K562 (cell line): ENCODE measurements around the gene FTH1. TPM values are rescaled to one million over a fixed set of nuclear protein-coding genes. Genes with fewer than 3 reads are reported as not detected.

ENCODE experiments used
- ARHGAP35 ChIP-seq: fragments of 450-650 bp; IDR thresholded peaks from 2 replicates; pipeline ENCODE4 v1.6.1; 2018; ENCODE audit not compliant: partially characterized antibody
- CHD4 ChIP-seq: fragments of 200-600 bp; sonication (generic); IDR thresholded peaks from 3 replicates; pipeline ENCODE4 v1.6.1; 2012; ENCODE audit warnings: low read depth, mild to moderate bottlenecking, mixed read lengths, low read length, inconsistent platforms; ENCODE audit not compliant: insufficient read depth, insufficient replicate concordance, poor library complexity, severe bottlenecking
- DACH1 ChIP-seq: fragments of 450-650 bp; IDR thresholded peaks from 2 replicates; pipeline ENCODE4 v1.6.1; 2018; ENCODE audit not compliant: partially characterized antibody
- DIDO1 ChIP-seq: fragments of 450-650 bp; IDR thresholded peaks from 2 replicates; pipeline ENCODE4 v1.6.1; 2016; ENCODE audit warnings: low read depth, missing biosample characterization, missing genetic modification characterization
- DLX4 ChIP-seq: fragments of 250-450 bp; sonication (Bioruptor Pico); IDR thresholded peaks from 2 replicates; pipeline ENCODE4 v1.6.1; 2021; ENCODE audit warnings: mild to moderate bottlenecking
- HIVEP1 ChIP-seq: fragments of 250-450 bp; sonication (Bioruptor Pico); IDR thresholded peaks from 2 replicates; pipeline ENCODE4 v1.4.0; 2020; ENCODE audit warnings: mild to moderate bottlenecking
- HLTF ChIP-seq: fragments of 450-650 bp; IDR thresholded peaks from 2 replicates; pipeline ENCODE4 v1.6.1; 2016
- IRF9 ChIP-seq: fragments of 450-650 bp; IDR thresholded peaks from 2 replicates; pipeline ENCODE4 v1.6.1; 2016; ENCODE audit warnings: missing biosample characterization, missing genetic modification characterization
- MAFF ChIP-seq: IDR thresholded peaks from 2 replicates; pipeline ENCODE4 v1.6.1; 2012; ENCODE audit warnings: low read length, improper control_type of control experiment
- MAFG ChIP-seq: fragments of 450-650 bp; conservative IDR thresholded peaks from 2 replicates; pipeline ENCODE4 v1.6.1; 2016; ENCODE audit warnings: missing genetic modification characterization, missing compliant biosample characterization
- MCM3 ChIP-seq: fragments of 450-650 bp; IDR thresholded peaks from 2 replicates; pipeline ENCODE4 v1.6.1; 2016
- RAD21 ChIP-seq, 2 experiments: fragments of 250-450 bp in 1 of 2; fragments of 450-650 bp in 1 of 2; sonication (Bioruptor Pico) in 1 of 2; formaldehyde crosslinking in 1 of 2; IDR thresholded peaks in 1 of 2; conservative IDR thresholded peaks in 1 of 2; 2 replicates each; pipeline versions ENCODE4 v1.4.0 to v1.8.0; 2020 to 2022; ENCODE audit warnings: mild to moderate bottlenecking in 2 of 2, moderate library complexity in 1 of 2
- RBM25 ChIP-seq: fragments of 200-400 bp; formaldehyde crosslinking; IDR thresholded peaks from 2 replicates; pipeline ENCODE4 v1.6.1; 2018; ENCODE audit warnings: low read length, low read depth, moderate library complexity; ENCODE audit not compliant: severe bottlenecking
- SMARCA4 ChIP-seq: fragments of 450-650 bp; IDR thresholded peaks from 2 replicates; pipeline ENCODE4 v1.6.1; 2016
- SUPT5H ChIP-seq: fragments of 450-650 bp; IDR thresholded peaks from 2 replicates; pipeline ENCODE4 v1.6.1; 2016
- ZC3H8 ChIP-seq: fragments of 450-650 bp; IDR thresholded peaks from 2 replicates; pipeline ENCODE4 v1.6.1; 2017
- ZNF280B ChIP-seq: fragments of 250-450 bp; sonication (Bioruptor Pico); IDR thresholded peaks from 2 replicates; pipeline ENCODE4 v1.5.1; 2021; ENCODE audit warnings: mild to moderate bottlenecking
- ZNF445 ChIP-seq: fragments of 250-450 bp; sonication (Bioruptor Pico); IDR thresholded peaks from 2 replicates; pipeline ENCODE4 v1.4.0; 2020; ENCODE audit warnings: low read depth, mild to moderate bottlenecking, moderate library complexity
- ZNF584 ChIP-seq: fragments of 200-800 bp; sonication (Bioruptor generic); IDR thresholded peaks from 2 replicates; pipeline ENCODE4 v1.6.1; 2016; ENCODE audit warnings: low read depth, mild to moderate bottlenecking, missing genetic modification characterization, missing compliant biosample characterization
- ZNF644 ChIP-seq: fragments of 200-800 bp; sonication (Bioruptor generic); IDR thresholded peaks from 2 replicates; pipeline ENCODE4 v1.6.1; 2016; ENCODE audit warnings: low read depth, missing genetic modification characterization, missing compliant biosample characterization
- ZNF699 ChIP-seq: fragments of 250-450 bp; sonication (Bioruptor Pico); IDR thresholded peaks from 2 replicates; pipeline ENCODE4 v1.8.0; 2021; ENCODE audit warnings: mild to moderate bottlenecking, moderate library complexity; ENCODE audit not compliant: insufficient replicate concordance
- polyA plus RNA-seq, 8 experiments: library from polyadenylated mRNA; depleted of rRNA in 4 of 8; stranded (reverse) in 5 of 8; unstranded in 3 of 8; fragments of >200 nt; fragmentation: Nextera tagmentation in 2 of 8; fragmentation: Illumina TruSeq in 1 of 8; extraction: Ambion mirVana in 2 of 8; extraction: Trizol in 1 of 8; gene quantifications; 2 replicates each; pipeline versions ENCODE4 v1.2.1 to v1.2.3, GENCODE V29; 2011 to 2014; ENCODE audit warnings: inconsistent platforms in 1 of 8, missing spikeins in 1 of 8
- total RNA-seq, 7 experiments: library from RNA; depleted of rRNA in 6 of 7; stranded (reverse); fragments of >200 nt in 6 of 7; fragmentation: Illumina TruSeq in 2 of 7; extraction: Trizol in 2 of 7; gene quantifications; 2 replicates each; pipeline versions ENCODE4 v1.2.1 to v1.2.3, GENCODE V29; 2011 to 2021; ENCODE audit warnings: low replicate concordance in 1 of 7
- TF ChIP-seq, protein P1 (sequence below): fragments of 200-800 bp; sonication (Bioruptor generic); IDR thresholded peaks from 2 replicates; pipeline ENCODE4 v1.6.1; 2016; ENCODE audit warnings: missing genetic modification characterization, missing compliant biosample characterization
- TF ChIP-seq, protein P2 (sequence below): sonication (generic); formaldehyde crosslinking; IDR thresholded peaks from 2 replicates; pipeline ENCODE4 v1.8.0; 2022; ENCODE audit warnings: mild to moderate bottlenecking, missing genetic modification reagents

The FTH1 gene
- total and polyA plus RNA-seq, 9 of the 15 experiments (the other 6 are each of a cell fraction or from before 2014, with no cell fraction given) = 370 to 3,146 (median 802) TPM

GRCh38 chr11:61966734-61967115 lies 709 bp downstream of the FTH1 start (continued):
- TF ChIP-seq, protein P1, sequence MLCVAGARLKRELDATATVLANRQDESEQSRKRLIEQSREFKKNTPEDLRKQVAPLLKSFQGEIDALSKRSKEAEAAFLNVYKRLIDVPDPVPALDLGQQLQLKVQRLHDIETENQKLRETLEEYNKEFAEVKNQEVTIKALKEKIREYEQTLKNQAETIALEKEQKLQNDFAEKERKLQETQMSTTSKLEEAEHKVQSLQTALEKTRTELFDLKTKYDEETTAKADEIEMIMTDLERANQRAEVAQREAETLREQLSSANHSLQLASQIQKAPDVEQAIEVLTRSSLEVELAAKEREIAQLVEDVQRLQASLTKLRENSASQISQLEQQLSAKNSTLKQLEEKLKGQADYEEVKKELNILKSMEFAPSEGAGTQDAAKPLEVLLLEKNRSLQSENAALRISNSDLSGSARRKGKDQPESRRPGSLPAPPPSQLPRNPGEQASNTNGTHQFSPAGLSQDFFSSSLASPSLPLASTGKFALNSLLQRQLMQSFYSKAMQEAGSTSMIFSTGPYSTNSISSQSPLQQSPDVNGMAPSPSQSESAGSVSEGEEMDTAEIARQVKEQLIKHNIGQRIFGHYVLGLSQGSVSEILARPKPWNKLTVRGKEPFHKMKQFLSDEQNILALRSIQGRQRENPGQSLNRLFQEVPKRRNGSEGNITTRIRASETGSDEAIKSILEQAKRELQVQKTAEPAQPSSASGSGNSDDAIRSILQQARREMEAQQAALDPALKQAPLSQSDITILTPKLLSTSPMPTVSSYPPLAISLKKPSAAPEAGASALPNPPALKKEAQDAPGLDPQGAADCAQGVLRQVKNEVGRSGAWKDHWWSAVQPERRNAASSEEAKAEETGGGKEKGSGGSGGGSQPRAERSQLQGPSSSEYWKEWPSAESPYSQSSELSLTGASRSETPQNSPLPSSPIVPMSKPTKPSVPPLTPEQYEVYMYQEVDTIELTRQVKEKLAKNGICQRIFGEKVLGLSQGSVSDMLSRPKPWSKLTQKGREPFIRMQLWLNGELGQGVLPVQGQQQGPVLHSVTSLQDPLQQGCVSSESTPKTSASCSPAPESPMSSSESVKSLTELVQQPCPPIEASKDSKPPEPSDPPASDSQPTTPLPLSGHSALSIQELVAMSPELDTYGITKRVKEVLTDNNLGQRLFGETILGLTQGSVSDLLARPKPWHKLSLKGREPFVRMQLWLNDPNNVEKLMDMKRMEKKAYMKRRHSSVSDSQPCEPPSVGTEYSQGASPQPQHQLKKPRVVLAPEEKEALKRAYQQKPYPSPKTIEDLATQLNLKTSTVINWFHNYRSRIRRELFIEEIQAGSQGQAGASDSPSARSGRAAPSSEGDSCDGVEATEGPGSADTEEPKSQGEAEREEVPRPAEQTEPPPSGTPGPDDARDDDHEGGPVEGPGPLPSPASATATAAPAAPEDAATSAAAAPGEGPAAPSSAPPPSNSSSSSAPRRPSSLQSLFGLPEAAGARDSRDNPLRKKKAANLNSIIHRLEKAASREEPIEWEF (CRISPR knock-in tag) = no peak
- TF ChIP-seq MCM3 (no peak), IRF9 (tag) (no peak), HIVEP1 (CRISPR knock-in tag) (no peak), RAD21 (CRISPR knock-in tag; conservative IDR thresholded peaks at IDR 0.05 in 1 of 2, IDR thresholded peaks at IDR 0.05 in 1 of 2) (no peak; a peak in 1 of 4 replicates), CHD4 (no peak), DLX4 (no peak), DACH1 (no peak), SMARCA4 (peak; percentile 94), ZNF584 (CRISPR knock-in tag) (no peak), RBM25 (no peak), ZNF445 (CRISPR knock-in tag) (no peak), MAFG (tag) (no peak), HLTF (no peak), ARHGAP35 (no peak), ZNF699 (CRISPR knock-in tag) (no peak), MAFF (no peak), ZNF644 (no peak), DIDO1 (tag) (no peak), SUPT5H (no peak; the same call in 1 of the 2 replicates), ZNF280B (CRISPR knock-in tag) (no peak), ZC3H8 (no peak)
- TF ChIP-seq, protein P2, sequence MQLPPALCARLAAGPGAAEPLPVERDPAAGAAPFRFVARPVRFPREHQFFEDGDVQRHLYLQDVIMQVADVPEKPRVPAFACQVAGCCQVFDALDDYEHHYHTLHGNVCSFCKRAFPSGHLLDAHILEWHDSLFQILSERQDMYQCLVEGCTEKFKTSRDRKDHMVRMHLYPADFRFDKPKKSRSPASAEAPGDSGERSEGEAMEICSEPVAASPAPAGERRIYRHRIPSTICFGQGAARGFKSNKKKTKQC (CRISPR knock-in tag) = no peak
